GM18867 (cell line): Measurements from ENCODE around the gene ARL6IP4.

Source experiments
- ATAC-seq: cut with Tn5 transposase; IDR thresholded peaks from one replicate; pipeline ENCODE4 v1.9.1; 2021; ENCODE audit warnings: mild to moderate bottlenecking, moderate library complexity; ENCODE audit not compliant: unreplicated experiment

Gene ARL6IP4

GRCh38 chr12:122958198-122958888 is 22.1 kb upstream of the ARL6IP4 start:
- ATAC-seq: no peak

DNA sequence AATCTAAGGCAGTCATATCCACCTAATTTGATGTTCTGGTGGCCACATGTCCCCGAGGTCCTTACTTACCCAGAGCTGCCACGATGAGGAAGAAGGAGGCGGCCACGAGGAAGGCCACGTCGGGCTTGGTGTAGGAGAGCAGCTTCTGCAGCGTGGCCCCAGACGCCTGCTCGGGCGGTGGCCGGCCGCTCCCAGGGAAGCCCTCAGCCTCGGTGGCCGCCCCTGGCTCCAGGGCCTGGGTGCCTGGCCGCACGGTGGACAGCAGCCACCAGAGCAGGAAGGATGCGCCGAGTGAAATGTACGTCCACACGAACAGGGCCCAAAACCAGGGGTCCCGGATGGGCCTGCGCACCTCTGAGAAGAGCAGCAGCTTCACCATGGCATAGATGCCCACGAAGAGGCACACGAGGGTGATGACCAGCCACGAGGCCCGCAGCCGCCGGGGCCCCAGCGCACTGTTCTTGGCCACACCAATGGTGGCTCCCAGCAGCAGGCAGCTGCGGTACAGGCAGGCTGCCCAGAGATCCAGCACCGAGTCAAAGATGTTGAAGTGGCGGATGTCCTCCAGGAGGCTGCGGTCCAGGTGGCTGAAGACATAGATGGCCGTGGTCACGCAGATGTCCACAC is 20.8 kb upstream of the ARL6IP4 start:
- no peak for ATAC-seq

- no peak for ATAC-seq
Observed at GRCh38 chr12:122960193-122960569, 20.3 kb upstream of the ARL6IP4 start.

DNA sequence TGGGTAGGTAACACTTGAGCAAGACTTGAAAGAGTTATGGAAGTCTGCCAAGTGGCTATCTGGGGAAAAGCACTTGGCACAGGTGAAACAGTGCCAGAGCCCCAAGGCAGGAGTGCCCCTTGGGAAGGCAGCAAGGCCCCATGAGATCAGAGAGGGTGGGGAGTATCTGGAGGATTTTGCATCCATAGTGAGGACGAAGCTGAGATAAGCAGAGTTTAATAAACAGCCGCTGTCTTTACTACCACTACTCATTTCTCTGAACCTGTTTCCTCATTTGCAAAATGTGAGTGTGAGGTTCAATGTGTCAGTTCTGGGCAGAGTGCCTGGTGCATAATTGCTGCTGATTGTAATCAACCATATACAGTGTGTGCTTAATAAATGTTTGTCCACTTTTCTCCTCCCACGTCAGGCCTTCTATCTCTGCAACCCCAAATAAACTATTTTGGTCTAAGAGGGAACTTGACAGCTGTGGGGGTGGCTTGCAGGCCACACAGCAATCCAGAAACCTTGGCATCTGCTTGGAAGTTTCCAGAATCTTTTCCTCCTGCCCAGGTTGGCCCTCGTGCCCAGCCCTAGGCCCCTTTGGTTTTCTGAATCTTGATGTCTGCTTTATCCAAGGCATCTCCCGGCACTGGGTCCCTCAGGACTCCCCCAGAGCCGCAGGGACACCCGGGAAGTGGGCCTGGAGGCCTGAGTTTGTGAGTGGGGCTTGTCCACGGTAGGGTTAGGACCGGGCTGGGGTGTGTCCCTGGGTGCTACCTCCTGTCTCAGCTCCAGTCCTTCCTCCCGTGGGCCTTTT is 18.8 kb upstream of the ARL6IP4 start:
- no peak for ATAC-seq

GRCh38 chr12:122963941-122964265 is 16.6 kb upstream of the ARL6IP4 start:
- ATAC-seq: no peak

DNA sequence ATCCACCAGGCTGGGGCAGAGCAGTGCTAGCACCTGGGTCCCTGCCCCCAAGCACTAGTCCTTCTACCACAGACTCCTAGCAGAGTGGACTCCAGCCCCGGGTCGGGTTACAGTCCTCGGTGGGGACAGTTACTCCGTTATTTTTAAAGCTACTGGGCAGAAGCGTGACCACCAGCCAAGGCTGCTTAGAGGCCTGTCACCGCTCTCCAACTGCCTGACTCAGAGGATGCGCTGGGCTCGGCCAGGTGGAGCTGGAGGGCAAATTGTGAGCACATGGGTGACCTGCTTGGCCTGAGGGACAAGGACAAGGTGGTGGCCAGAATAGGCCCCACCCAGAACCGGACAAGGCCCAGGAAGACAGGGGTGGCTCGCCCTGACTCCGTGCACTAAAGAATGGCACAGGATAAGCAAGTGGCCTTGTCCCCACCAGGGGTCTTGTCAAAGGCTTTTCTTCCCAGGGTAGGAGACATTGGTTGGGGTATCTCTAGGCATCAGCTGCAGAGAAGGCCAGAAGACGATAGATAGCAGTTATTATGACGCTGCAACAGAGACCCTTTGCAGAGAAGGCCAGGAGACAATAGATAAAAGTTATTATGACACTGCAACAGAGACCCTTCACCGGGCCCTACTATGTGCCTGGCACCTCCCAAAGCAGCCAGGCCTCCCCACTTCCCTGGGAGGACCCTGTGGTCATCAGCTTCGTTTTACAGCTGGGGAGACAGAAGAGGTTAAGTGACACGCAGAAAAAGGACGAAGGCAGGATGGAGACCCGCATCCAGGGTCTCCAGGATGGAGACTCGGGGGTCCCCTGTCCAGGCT is 15.8 kb upstream of the ARL6IP4 start:
- no peak for ATAC-seq

DNA sequence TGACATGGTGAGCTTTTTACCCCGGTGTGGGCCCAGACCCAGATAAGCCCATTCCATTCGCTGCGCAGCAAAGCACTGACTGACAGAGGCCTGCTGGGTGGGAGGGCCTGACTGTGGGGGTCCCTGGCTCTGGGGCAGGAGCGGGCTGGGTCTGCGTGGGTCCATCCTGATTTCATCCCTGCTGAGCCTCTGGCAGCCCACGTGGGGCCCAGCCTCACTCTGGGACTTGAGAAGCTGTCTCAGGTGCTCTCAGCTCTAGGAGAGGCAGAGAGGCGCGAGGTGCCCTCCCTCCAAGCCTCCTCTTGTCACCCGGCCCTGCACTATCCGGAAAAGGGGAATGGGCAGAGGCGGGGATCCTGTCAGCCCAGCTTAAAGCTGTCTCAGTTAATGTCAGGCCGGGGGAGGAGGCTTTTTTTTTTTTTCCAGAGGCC is 15.1 kb upstream of the ARL6IP4 start:
- ATAC-seq: no peak

DNA sequence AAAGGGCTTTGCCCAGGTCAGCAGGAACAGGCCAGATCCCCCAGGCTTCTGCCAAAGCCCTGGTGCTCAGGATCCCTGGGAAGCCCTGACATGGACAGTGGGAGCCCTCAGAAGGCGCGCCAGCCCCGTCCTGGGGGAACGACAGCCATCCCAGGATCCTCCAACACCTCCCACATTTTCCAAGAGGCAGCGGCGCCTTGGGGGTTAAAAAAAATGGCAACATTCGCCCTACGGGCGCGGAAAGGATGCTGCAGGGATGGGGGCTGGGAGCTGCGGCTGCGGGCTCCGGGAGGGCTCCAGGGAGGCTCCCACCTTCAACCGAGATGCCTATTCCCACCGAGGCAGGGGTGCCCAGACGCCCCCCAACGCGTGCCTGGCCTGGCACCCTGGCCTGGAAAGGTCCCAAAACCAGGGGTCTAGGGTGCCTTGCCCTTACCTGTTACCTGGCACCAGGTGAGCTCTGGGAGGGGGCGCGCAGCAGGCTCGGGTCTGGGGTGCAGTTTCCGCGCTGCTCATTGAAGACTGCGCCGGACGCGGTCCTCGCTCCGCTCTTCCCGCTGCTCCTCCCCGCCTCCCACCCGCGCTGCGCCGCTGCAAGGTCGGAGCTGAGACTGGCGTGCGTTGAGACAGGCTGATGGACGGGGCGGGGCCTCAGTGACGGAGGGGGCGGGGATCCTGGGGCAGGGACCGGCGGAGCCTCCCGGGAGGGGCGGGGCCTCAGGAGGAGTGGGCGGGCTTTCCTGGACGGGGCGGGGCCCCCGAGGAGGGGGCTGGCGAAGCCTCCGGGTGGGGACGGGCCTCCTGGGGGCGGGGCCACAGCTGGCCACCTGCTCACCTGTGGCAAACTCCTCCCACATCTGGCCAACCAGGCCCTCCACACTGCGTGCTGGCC is 14.4 kb upstream of the ARL6IP4 start, which contains the start of gene ABCB9:
ABCB9 (minus strand) TSS at position 613 of the 892 bp plus-strand sequence. CDS start 6,228 bp downstream, outside the sequence.
- ATAC-seq: peak; percentile 58

GRCh38 chr12:122966743-122967550 is 13.5 kb upstream of the ARL6IP4 start:
- ATAC-seq: no peak

- no peak for ATAC-seq
Observed at GRCh38 chr12:122968104-122968503, 12.4 kb upstream of the ARL6IP4 start.

GRCh38 chr12:122969676-122970075 is 10.8 kb upstream of the ARL6IP4 start:
- ATAC-seq: no peak

DNA sequence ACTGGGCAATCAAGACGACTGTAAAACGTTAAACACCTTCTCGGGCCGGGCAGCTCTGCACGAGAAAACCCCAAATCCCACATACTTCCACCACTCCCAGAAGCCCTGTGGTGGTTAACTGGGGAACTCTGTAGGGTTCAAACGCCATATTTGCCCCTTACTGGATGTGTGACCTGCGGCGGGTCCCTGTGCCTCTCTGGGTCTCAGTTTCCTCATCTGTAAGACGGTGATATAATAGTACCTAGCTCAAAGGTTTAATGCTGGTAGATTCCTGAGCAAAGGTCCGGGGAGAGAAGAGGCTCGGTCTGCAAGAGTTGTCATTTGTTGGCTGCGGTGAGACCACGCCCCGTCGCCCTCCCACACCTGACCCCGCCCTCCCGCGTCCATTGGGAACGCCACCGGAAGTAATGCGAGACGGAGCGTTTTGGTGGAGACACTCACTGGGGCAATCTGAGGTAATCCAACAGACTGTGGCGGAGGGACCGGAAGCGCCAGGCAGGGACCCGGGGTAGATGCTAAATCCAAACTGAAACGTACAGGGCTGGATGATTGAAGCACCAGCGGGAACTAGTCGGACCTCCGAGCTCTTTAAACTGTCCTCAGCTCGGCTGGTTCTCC is 6.1 kb upstream of the ARL6IP4 start:
- peak; percentile 80 for ATAC-seq

- ATAC-seq: peak; percentile 69
Observed at GRCh38 chr12:122974892-122975789, 5.3 kb upstream of the ARL6IP4 start, which contains the start of gene OGFOD2. Gene OGFOD2 (plus strand): TSS chr12:122975244. CDS start chr12:122975252, 8 bp downstream.

- ATAC-seq: no peak
Observed at GRCh38 chr12:122975790-122976647, 4.5 kb upstream of the ARL6IP4 start.

GRCh38 chr12:122976648-122976975 is 3.9 kb upstream of the ARL6IP4 start:
- ATAC-seq: no peak

- no peak for ATAC-seq
Observed at GRCh38 chr12:122977153-122977552, 3.3 kb upstream of the ARL6IP4 start.
